GM12873 (cell line): ENCODE measurements around the gene RAP1GAP2.

Experiments
- TF ChIP-seq, protein P1 (sequence below): IDR thresholded peaks from 2 replicates; pipeline ENCODE4 v1.5.1; 2012; ENCODE audit warnings: low read depth, mild to moderate bottlenecking, moderate library complexity, low read length, control low read depth; ENCODE audit not compliant: insufficient read depth; ENCODE audit errors: missing control alignments

The RAP1GAP2 gene

DNA sequence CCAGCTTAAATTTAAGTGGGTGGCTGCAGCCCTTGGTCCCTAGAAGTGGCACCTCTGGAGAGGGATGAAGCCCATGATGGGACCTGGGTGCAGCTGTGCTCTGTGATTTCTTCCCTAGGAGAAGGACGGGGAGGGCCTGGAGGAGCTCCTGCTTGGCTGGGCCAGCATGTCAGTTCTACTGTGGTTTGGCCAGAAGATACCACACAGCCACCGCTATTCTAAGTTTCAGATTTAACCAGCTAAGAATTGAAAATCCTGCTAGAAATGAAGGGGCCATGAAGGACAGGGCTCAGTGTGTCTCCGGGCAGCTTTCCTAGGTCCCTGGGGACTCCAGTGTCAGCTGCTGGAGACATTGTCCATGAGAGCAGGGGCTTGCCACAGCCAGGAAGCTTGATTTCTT lies 9.7 kb downstream of the RAP1GAP2 start:
- TF ChIP-seq, protein P1, sequence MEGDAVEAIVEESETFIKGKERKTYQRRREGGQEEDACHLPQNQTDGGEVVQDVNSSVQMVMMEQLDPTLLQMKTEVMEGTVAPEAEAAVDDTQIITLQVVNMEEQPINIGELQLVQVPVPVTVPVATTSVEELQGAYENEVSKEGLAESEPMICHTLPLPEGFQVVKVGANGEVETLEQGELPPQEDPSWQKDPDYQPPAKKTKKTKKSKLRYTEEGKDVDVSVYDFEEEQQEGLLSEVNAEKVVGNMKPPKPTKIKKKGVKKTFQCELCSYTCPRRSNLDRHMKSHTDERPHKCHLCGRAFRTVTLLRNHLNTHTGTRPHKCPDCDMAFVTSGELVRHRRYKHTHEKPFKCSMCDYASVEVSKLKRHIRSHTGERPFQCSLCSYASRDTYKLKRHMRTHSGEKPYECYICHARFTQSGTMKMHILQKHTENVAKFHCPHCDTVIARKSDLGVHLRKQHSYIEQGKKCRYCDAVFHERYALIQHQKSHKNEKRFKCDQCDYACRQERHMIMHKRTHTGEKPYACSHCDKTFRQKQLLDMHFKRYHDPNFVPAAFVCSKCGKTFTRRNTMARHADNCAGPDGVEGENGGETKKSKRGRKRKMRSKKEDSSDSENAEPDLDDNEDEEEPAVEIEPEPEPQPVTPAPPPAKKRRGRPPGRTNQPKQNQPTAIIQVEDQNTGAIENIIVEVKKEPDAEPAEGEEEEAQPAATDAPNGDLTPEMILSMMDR = no peak

DNA sequence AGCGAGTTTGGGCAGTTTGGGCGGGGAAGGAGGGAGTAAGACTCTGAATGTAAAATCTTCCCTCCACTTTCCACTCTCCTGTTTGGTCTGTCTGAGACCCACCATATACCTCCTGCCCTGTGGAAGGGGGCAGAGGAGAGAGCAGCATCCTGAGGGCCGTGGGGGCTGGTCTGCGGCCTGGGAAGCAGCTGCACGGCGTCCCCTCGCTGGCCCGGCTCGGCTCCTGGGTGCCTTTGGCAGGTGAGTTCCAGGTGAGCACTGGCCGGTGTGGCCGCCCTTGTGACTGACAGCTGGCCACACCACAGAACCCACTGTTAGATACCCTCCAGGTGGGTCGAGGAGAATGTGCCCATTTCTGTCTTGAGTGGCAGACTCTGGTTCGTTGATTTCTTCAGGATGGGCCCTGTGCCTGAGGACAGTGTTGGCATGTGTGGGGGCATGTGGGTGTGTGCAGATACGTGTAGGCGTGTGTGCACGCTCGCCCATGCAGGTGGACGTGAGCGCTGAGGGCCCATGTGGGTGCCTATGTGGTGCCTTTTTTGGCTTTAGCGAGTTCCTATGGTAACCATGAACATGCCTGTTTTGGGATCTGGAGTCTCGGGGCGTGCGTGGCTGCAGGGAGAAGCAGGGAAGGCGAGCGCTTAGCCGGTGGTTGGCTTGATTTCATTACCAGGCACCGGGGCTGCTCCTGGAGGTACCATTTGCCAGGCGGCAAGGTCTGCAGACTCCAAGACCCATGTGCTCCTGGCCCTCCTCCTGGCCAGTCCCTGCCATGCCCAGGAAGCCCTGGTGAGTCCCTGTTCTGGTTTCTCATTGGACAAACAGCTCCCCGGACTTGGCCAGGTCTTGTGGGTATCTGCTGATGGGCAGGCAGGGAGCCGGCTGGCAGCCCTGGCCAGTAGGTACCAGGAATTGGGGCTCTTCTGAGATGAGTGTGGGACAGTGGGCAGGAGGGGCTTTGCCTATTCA lies 12.4 kb downstream of the RAP1GAP2 start:
- TF ChIP-seq, protein P1 = no peak

DNA sequence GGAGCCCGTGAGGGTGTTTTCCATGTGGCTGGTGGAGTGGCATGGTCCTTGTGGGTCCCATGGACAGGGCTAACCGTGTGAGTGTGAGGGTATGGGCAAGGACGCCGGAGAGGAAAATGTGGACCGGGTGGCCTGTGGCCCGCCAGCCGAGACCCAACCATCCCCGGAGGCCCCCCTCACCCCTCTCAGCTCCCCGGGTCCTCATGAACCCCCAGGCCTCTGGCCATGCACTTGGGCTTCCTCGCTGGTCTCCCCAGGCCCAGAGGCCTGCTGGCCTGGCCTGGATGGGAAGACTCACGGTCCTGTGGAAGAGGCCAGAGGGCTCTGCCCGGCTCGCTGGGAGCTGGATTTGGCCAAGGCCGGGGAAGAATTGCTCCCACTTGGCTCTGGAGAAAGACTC lies 13.1 kb downstream of the RAP1GAP2 start:
- TF ChIP-seq, protein P1 = no peak

DNA sequence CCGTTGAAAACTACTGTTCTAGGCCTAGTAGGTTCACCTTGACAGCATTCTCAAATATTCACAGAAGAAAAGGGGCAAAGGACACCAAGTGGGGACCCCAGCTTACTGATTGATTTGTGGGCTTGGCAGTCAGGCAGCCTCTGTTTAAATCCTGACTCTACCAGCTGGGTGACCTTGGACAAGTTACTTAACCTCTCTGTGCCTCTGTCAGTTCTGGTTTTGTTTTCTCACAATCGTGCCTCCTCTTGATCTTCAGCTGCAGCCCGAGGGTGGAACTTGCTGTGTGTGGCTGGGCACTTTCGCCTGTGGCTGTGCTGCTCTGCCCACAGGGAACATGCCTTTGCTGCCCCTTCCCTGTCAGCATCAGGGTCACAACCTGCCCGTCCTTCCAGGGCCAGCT lies 17.8 kb downstream of the RAP1GAP2 start:
- TF ChIP-seq, protein P1 = no peak

DNA sequence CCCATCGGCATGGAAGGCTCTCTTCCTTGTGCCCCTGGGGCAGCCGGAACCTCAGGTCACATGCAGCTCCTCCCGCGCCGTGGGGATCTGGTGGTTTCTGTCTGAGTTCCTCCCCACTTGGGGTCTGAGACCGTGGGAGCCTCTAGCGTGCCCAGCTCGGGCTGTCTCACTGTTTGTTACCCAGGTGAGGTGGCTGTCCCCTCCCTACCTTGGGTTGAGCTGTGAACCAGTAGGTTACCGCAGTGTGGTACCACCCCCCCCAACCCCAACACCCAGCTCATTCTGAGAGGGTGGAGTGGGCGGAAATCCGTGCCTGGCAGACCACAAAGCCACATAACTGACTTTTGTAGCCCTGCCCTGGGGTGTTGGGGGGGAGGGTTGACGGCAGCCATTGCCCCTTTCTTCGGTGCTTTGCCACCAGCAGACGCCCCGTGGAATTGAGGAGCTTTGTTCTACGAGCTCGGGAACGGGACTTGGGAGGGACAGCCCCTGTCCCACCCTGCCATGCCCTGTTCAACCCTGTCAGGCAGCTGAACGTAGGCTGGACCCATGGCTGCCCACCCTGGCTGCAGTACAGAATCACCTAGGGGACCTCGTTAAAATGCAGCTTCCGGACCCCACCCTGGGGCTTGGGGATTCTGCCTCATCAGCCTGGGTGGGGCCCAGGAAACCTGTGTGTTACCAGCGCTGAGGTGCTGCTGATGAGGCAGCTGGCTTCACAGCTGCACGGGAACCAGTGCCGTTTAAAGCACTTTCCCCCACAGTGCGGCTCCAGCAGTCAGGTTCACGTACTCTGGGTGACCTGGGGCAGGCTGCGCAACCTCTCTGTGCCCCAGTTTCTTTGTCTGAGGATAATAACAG lies 18.5 kb downstream of the RAP1GAP2 start:
- TF ChIP-seq, protein P1 = no peak

DNA sequence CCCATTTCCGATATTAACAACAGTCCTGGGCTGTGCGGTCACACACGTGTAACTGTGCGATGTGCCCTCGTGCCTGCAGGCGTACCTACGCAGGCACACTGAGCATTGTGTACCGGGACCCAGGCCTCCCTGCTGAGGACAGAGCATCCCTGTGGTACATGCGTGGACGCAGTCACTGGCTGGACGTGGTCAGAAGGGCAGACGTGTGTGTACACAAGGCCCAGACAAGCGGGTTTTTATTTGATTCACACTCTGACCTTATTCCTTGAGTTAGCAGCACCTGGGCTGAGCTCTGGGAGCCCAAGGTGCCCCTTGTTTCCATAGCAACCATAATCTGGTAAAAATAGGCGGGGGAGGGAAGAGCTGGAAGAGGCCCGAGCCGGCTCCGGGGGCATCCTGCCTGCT lies 19.5 kb downstream of the RAP1GAP2 start:
- TF ChIP-seq, protein P1 = no peak

DNA sequence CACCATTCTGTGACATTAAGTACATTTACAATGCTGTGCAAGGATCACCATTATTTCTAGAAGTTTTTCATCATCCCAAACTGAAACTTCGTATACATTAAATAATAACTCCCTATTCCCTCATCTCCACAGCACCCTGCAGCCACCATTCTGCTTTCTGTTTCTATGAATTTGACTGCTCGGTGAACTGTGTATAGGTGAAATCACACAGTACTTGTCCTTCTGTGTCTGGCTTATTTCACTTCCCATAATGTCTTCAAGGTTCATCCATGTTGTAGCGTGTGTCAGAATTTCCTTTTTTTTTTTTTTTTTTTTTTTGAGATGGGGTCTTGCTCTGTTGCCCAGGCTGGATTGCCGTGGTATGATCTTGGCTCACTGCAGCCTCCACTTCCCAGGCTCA lies 20.4 kb downstream of the RAP1GAP2 start:
- TF ChIP-seq, protein P1 = no peak
